MM.1S (cell line): ENCODE data around the gene GABBR1.

Experiments used
- EZH2phosphoT487 ChIP-seq: fragments of 300-600 bp; sonication (generic); IDR thresholded peaks from 2 replicates; pipeline ENCODE4 v1.6.1; 2018; ENCODE audit warnings: antibody characterized with exemption, low read length
- TF ChIP-seq, protein P1 (sequence below): fragments of 300-600 bp; sonication (generic); IDR thresholded peaks from 2 replicates; pipeline ENCODE4 v1.5.1; 2016; ENCODE audit warnings: antibody characterized with exemption, low read length, mixed read lengths

DNA sequence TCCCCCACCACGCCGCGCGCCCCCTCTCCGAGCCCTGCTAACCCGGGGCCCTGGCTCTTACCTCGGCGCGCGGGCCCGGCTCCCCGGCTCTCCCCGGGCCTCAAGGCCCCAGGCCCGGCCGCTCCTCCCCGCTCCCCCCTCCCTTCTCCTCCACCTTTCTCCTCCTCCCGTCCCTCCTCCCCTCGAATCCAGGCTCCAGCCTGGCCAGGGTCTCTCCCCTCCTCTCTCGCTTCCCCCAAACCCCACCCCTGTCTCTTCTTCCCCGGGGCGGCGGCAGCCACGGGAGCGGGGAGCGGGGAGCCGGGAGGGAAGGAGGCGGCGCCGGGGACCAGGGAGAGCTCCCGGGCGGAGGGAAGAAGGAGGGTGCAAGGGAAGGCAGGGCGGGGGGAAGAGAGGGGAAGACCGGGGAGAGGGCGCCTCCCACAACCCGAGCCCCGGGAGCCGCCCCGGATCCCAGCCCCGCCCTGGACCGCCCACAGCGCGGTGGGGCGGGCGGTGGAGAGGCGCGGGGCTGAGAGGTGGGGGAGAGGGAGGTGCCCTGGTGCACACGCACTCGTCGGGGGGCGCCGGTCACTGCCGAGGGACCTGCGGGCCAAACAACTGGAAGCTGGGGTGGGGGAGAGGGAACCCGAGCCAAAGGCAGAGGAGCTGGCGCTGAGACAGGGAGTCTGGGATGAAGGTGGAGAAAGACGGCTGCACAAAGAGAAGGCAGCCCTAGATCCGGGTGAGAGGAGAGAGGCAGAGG is at the start of gene GABBR1:
- TF ChIP-seq EZH2phosphoT487, result no peak
- TF ChIP-seq, protein P1, sequence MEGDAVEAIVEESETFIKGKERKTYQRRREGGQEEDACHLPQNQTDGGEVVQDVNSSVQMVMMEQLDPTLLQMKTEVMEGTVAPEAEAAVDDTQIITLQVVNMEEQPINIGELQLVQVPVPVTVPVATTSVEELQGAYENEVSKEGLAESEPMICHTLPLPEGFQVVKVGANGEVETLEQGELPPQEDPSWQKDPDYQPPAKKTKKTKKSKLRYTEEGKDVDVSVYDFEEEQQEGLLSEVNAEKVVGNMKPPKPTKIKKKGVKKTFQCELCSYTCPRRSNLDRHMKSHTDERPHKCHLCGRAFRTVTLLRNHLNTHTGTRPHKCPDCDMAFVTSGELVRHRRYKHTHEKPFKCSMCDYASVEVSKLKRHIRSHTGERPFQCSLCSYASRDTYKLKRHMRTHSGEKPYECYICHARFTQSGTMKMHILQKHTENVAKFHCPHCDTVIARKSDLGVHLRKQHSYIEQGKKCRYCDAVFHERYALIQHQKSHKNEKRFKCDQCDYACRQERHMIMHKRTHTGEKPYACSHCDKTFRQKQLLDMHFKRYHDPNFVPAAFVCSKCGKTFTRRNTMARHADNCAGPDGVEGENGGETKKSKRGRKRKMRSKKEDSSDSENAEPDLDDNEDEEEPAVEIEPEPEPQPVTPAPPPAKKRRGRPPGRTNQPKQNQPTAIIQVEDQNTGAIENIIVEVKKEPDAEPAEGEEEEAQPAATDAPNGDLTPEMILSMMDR, result no peak
